Endothelial cell of umbilical vein (primary cell): ENCODE measurements around the gene EFHC1. TPM values are rescaled to one million over a fixed set of nuclear protein-coding genes. Genes with fewer than 3 reads are reported as not detected.
A peak's percentile ranks its signal among the peaks of the same experiment; 100 is the strongest.

Source experiments
- BruUV-seq: library from RNA; stranded (reverse); fragments of 400-500 nt; replicated peaks from 2 replicates; lab custom pipeline; 2021; lab: Mats Ljungman, UMichigan
- CTCF ChIA-PET: fragments of 300-600, 350-600 bp; sonication (Branson Sonifier 250); formaldehyde crosslinking; loops from one replicate; lab custom pipeline; 2021; ENCODE audit warnings: antibody characterized with exemption, inconsistent platforms; lab: Charles Lee
- POLR2A ChIA-PET: fragments of 300-600, 350-600 bp; sonication (Branson Sonifier 250); formaldehyde crosslinking; loops from one replicate; lab custom pipeline; 2021; ENCODE audit warnings: antibody characterized with exemption, inconsistent platforms; lab: Charles Lee
- DNase-seq: peaks from one replicate; pipeline ENCODE4 v3.0.0-alpha.2; 2011; ENCODE audit warnings: low read depth, low spot score
- FAIRE-seq: peaks from 2 replicates; lab custom pipeline; 2011; peaks lifted over from hg19 to GRCh38; lab: Jason Lieb, UNC
- H2AFZ ChIP-seq: 2 replicates; pipeline ENCODE4 v1.6.0; 2012; ENCODE audit warnings: low read depth, low read length, control low read depth, inconsistent platforms
- H3K27ac ChIP-seq: 2 replicates; pipeline ENCODE4 v1.5.1; 2011; ENCODE audit warnings: low read depth, mild to moderate bottlenecking, control low read depth, low read length, moderate library complexity; ENCODE audit not compliant: insufficient read depth
- H3K27me3 ChIP-seq, 2 experiments: 2 replicates each; pipeline versions ENCODE4 v1.6.0 to v1.6.1; 2011; ENCODE audit warnings: low read length in 2 of 2, mixed read lengths in 1 of 2; ENCODE audit not compliant: control insufficient read depth in 2 of 2, insufficient read depth in 2 of 2
- H3K36me3 ChIP-seq, 2 experiments: 2 replicates in 1 of 2; 3 replicates in 1 of 2; pipeline ENCODE4 v1.5.1; 2011; ENCODE audit warnings: low read length in 2 of 2, mild to moderate bottlenecking in 1 of 2, moderate library complexity in 1 of 2; ENCODE audit not compliant: control insufficient read depth in 2 of 2, insufficient read depth in 2 of 2; ENCODE audit errors: extremely low read depth in 1 of 2
- H3K4me1 ChIP-seq: 3 replicates; pipeline ENCODE4 v1.5.1; 2011; ENCODE audit warnings: mild to moderate bottlenecking, low read length; ENCODE audit not compliant: control insufficient read depth, insufficient read depth; ENCODE audit errors: extremely low read depth
- H3K4me2 ChIP-seq: 2 replicates; pipeline ENCODE4 v1.6.1; 2011; ENCODE audit warnings: low read length, control low read depth, mixed read lengths; ENCODE audit not compliant: insufficient read depth
- H3K4me3 ChIP-seq, 3 experiments: fragments of 200-600 bp in 1 of 3; sonication (generic), shearing (Covaris generic) in 1 of 3; replicated peaks in 1 of 3; 2 replicates each; pipeline ENCODE4 v1.5.1; 2011 to 2016; ENCODE audit warnings: control low read depth in 3 of 3, low read length in 3 of 3, mild to moderate bottlenecking in 2 of 3, inconsistent platforms in 1 of 3, low read depth in 1 of 3, moderate library complexity in 1 of 3; ENCODE audit not compliant: insufficient read depth in 1 of 3
- H3K79me2 ChIP-seq: 2 replicates; pipeline ENCODE4 v1.6.0; 2012; ENCODE audit warnings: low read length, inconsistent platforms; ENCODE audit not compliant: control insufficient read depth, insufficient read depth
- H3K9ac ChIP-seq: replicated peaks from 2 replicates; pipeline ENCODE3; 2011; ENCODE audit warnings: low read length, control low read depth; ENCODE audit not compliant: insufficient read depth; ENCODE audit errors: extremely low read depth
- H3K9me1 ChIP-seq: replicated peaks from 3 replicates; pipeline ENCODE4 v1.6.0; 2011; ENCODE audit warnings: mild to moderate bottlenecking, low read length; ENCODE audit not compliant: control insufficient read depth, insufficient read depth; ENCODE audit errors: extremely low read depth
- H3K9me3 ChIP-seq: replicated peaks from 2 replicates; pipeline ENCODE4 v1.5.1; 2012; ENCODE audit warnings: low read length, inconsistent platforms; ENCODE audit not compliant: control insufficient read depth, insufficient read depth
- H4K20me1 ChIP-seq: replicated peaks from 2 replicates; pipeline ENCODE3; 2011; ENCODE audit warnings: mild to moderate bottlenecking, low read length; ENCODE audit not compliant: control insufficient read depth, insufficient read depth; ENCODE audit errors: extremely low read depth
- EZH2 ChIP-seq: IDR thresholded peaks from 2 replicates; pipeline ENCODE4 v1.6.1; 2012; ENCODE audit warnings: borderline replicate concordance, low read depth, mild to moderate bottlenecking, moderate library complexity, low read length, inconsistent platforms; ENCODE audit not compliant: severe bottlenecking
- FOS ChIP-seq: IDR thresholded peaks from 2 replicates; pipeline ENCODE4 v1.6.1; 2011; ENCODE audit warnings: mild to moderate bottlenecking, low read length, moderate library complexity, borderline replicate concordance; ENCODE audit not compliant: insufficient read depth
- GATA2 ChIP-seq: IDR thresholded peaks from 2 replicates; pipeline ENCODE4 v1.7.0; 2011; ENCODE audit warnings: low read depth, mild to moderate bottlenecking, moderate library complexity, mixed read lengths, low read length; ENCODE audit not compliant: insufficient read length, insufficient read depth
- JUN ChIP-seq: IDR thresholded peaks from 2 replicates; pipeline ENCODE4 v1.6.1; 2011; ENCODE audit warnings: borderline replicate concordance, low read depth; ENCODE audit not compliant: insufficient read length, insufficient read depth
- MYC ChIP-seq: IDR thresholded peaks from one replicate; pipeline ENCODE4 v1.6.1; 2011; ENCODE audit warnings: mild to moderate bottlenecking, low read depth, low read length
- POLR2A ChIP-seq: IDR thresholded peaks from 2 replicates; pipeline ENCODE4 v1.6.1; 2012; ENCODE audit warnings: low read depth, mild to moderate bottlenecking, control low read depth, low read length
- dilution Hi-C: fragments of 300-500 bp; cut with MboI; formaldehyde crosslinking; loops from one replicate; pipeline ENCODE4 v1.15.0; 2019; ENCODE audit warnings: low sequenced_read_pairs; ENCODE audit not compliant: extremely low pct_ligation_motif_present
- intact Hi-C: fragments of 100-400 bp; cut with micrococcal nuclease; formaldehyde crosslinking; loops from one replicate; pipeline ENCODE4 v1.10.0; 2022
- polyA plus RNA-seq, 4 experiments: library from polyadenylated mRNA; depleted of rRNA in 3 of 4; stranded (reverse) in 3 of 4; unstranded in 1 of 4; fragments of >200 nt; gene quantifications; 2 replicates each; pipeline versions ENCODE4 v1.2.1 to v1.2.3, GENCODE V29; 2011 to 2012; ENCODE audit warnings: missing spikeins in 1 of 4
- total RNA-seq: library from RNA; stranded (reverse); gene quantifications from 2 replicates; pipeline ENCODE4 v1.2.3, GENCODE V29; 2021
- TF ChIP-seq, protein P1 (sequence below): IDR thresholded peaks from 2 replicates; pipeline ENCODE4 v1.6.1; 2011; ENCODE audit not compliant: insufficient read depth, insufficient read length

The EFHC1 gene
- total and polyA plus RNA-seq, 2 donors (not counting 3 experiments of a cell fraction or from before 2014, with no cell fraction given), result 14.6 to 17.6 TPM

- BruUV-seq, result TSS peak; percentile 40
- Histone ChIP-seq H3K4me2 (peak overlapping the region; percentile 80), H3K4me1 (peaks cover 86% of the 10 kb centered on the region), H3K9me1 (no peaks in the 10 kb centered on the region), H3K27ac (peak overlapping the region; percentile 78), H3K4me3 (peak overlapping the region in 1 of 3 experiments; percentile 21), H3K9ac (peak overlapping the region; percentile 66), H3K36me3 (no peaks in the 10 kb centered on the region), H3K27me3 (no peaks in the 10 kb centered on the region), H2AFZ (no peak overlapping the region), H3K79me2 (peaks cover 82% of the 10 kb centered on the region), H4K20me1 (no peaks in the 10 kb centered on the region), H3K9me3 (no peaks in the 10 kb centered on the region)
- dilution Hi-C loops, result loop anchor here (25.0 kb wide), 1 partner anchor 131 kb away; the partner anchor contains the start of gene EFHC1
- ChIA-PET POLR2A (interaction anchor here (1.4 kb wide), 1 partner anchor 20 kb away, joined by 7 read pairs; no protein-coding TSS in a partner anchor), CTCF (interaction anchor here (0.7 to 1.5 kb wide), 5 partner anchors 20 to 109 kb away, joined by 3 to 5 read pairs (median 4); no protein-coding TSS in a partner anchor)
- intact Hi-C loops, result loop anchor here (1.0 kb wide), 3 partner anchors 8 to 127 kb away; no protein-coding TSS in a partner anchor
- DNase-seq, result no peak
- no peak for FAIRE-seq
- TF ChIP-seq FOS (no peak), GATA2 (no peak), JUN (no peak), MYC (no peak), EZH2 (no peak), POLR2A (no peak)
- TF ChIP-seq, protein P1, sequence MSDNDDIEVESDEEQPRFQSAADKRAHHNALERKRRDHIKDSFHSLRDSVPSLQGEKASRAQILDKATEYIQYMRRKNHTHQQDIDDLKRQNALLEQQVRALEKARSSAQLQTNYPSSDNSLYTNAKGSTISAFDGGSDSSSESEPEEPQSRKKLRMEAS, result no peak
Measured at GRCh38 chr6:52543262-52543661, 123.1 kb downstream of the EFHC1 start.
